K562 (cell line): ENCODE results near the gene C18orf63. TPM values are rescaled to one million over a fixed set of nuclear protein-coding genes. Genes with fewer than 3 reads are reported as not detected.

Experiments
- ATAC-seq: fragments of 200-7000 bp; cut with Tn5 transposase; 3 replicates; pipeline ENCODE4 v1.9.1; 2020; ENCODE audit warnings: moderate library complexity
- BruUV-seq: library from RNA; stranded (reverse); fragments of 400-500 nt; replicated peaks from 2 replicates; lab custom pipeline; 2021; lab: Mats Ljungman, UMichigan
- CTCF ChIA-PET: fragments of 300-600 bp; formaldehyde crosslinking; extraction: SDS; loops from one replicate; lab custom pipeline; 2021; ENCODE audit warnings: low intra/inter-chr PET ratio; lab: Yijun Ruan, JAX
- POLR2A ChIA-PET: fragments of 300-600, 350-650 bp; sonication (Branson Sonifier 250); formaldehyde crosslinking; extraction: SDS; loops from one replicate; lab custom pipeline; 2021; ENCODE audit warnings: antibody characterized with exemption, inconsistent platforms; lab: Yijun Ruan, JAX
- DNase-seq, 4 experiments: peaks; one replicate each; pipeline versions ENCODE4 v3.0.0 to v3.0.0-alpha.2; 2011 to 2018; ENCODE audit warnings: low spot score in 3 of 4, mixed read lengths in 3 of 4; ENCODE audit errors: extremely low read depth in 1 of 4
- FAIRE-seq: peaks from 2 replicates; lab custom pipeline; 2011; peaks lifted over from hg19 to GRCh38; lab: Jason Lieb, UNC
- H2AFZ ChIP-seq: 2 replicates; pipeline ENCODE4 v1.6.0; 2011; ENCODE audit warnings: low read depth, low read length, control low read depth, inconsistent platforms
- H3K27ac ChIP-seq: fragments of 200-600 bp; 3 replicates; pipeline ENCODE4 v1.8.0; 2011; ENCODE audit warnings: low read depth, mild to moderate bottlenecking, control low read depth, inconsistent platforms, low read length, moderate library complexity, mixed read lengths; ENCODE audit errors: extremely low read depth
- H3K27me3 ChIP-seq, 2 experiments: fragments of 300-600 bp in 1 of 2; 2 replicates in 1 of 2; 3 replicates in 1 of 2; pipeline versions ENCODE4 v1.6.0 to v1.8.0; 2011; ENCODE audit warnings: inconsistent platforms in 2 of 2, low read length in 2 of 2, mild to moderate bottlenecking in 1 of 2, mixed read lengths in 1 of 2, moderate library complexity in 1 of 2; ENCODE audit not compliant: control insufficient read depth in 2 of 2, insufficient read depth in 2 of 2
- H3K36me3 ChIP-seq: fragments of 300-600 bp; 3 replicates; pipeline ENCODE4 v1.8.0; 2011; ENCODE audit warnings: mild to moderate bottlenecking, low read length, inconsistent platforms; ENCODE audit not compliant: control insufficient read depth, insufficient read depth
- H3K4me1 ChIP-seq, 2 experiments: fragments of 200-600 bp in 1 of 2; replicated peaks in 1 of 2; 2 replicates in 1 of 2; 3 replicates in 1 of 2; pipeline versions ENCODE4 v1.5.1 to v1.8.0; 2011; ENCODE audit warnings: inconsistent platforms in 2 of 2, low read length in 2 of 2, mild to moderate bottlenecking in 1 of 2, mixed read lengths in 1 of 2, moderate library complexity in 1 of 2; ENCODE audit not compliant: control insufficient read depth in 2 of 2, insufficient read depth in 2 of 2
- H3K4me2 ChIP-seq: 2 replicates; pipeline ENCODE4 v1.6.1; 2011; ENCODE audit warnings: low read length, control low read depth, inconsistent platforms, mixed read lengths; ENCODE audit not compliant: insufficient read depth
- H3K4me3 ChIP-seq: fragments of 200-600 bp; sonication (generic), shearing (Covaris generic); 2 replicates; pipeline ENCODE4 v1.5.1; 2016; ENCODE audit warnings: control low read depth, inconsistent platforms
- H3K79me2 ChIP-seq: fragments of 200-600 bp; 3 replicates; pipeline ENCODE4 v1.8.0; 2011; ENCODE audit warnings: low read length, inconsistent platforms; ENCODE audit not compliant: control insufficient read depth, insufficient read depth
- H3K9ac ChIP-seq, 2 experiments: 2 replicates each; pipeline versions ENCODE4 v1.6.0 to v1.6.1; 2011; ENCODE audit warnings: low read depth in 2 of 2, low read length in 2 of 2, control low read depth in 1 of 2, inconsistent platforms in 1 of 2, mild to moderate bottlenecking in 1 of 2, mixed read lengths in 1 of 2; ENCODE audit not compliant: insufficient read depth in 1 of 2
- H3K9me1 ChIP-seq: one replicate; pipeline ENCODE4 v1.6.0; 2011; ENCODE audit warnings: inconsistent platforms, mild to moderate bottlenecking, low read length, moderate library complexity; ENCODE audit not compliant: control insufficient read depth, insufficient read depth
- H3K9me3 ChIP-seq: replicated peaks from 2 replicates; pipeline ENCODE4 v1.5.1; 2011; ENCODE audit warnings: low read depth, low read length, inconsistent platforms; ENCODE audit not compliant: control insufficient read depth, insufficient read depth
- H4K20me1 ChIP-seq: replicated peaks from 2 replicates; pipeline ENCODE4 v1.6.1; 2011; ENCODE audit warnings: low read length, inconsistent platforms, mixed read lengths; ENCODE audit not compliant: control insufficient read depth, insufficient read depth
- HCFC1 ChIP-seq: IDR thresholded peaks from 2 replicates; pipeline ENCODE4 v1.6.1; 2012; ENCODE audit warnings: low read depth, low read length, improper control_type of control experiment
- KLF13 ChIP-seq: fragments of 450-650 bp; IDR thresholded peaks from 2 replicates; pipeline ENCODE4 v1.6.1; 2016; ENCODE audit warnings: missing genetic modification characterization, low read depth, mild to moderate bottlenecking, missing compliant biosample characterization, moderate library complexity, borderline replicate concordance
- RBM22 ChIP-seq: fragments of 200-400 bp; formaldehyde crosslinking; IDR thresholded peaks from 2 replicates; pipeline ENCODE4 v1.6.1; 2018; ENCODE audit warnings: low read length, low read depth; ENCODE audit not compliant: poor library complexity, severe bottlenecking
- WGBS: fragments of 100-300 bp; shearing (Covaris generic); methylation state at CpG from one replicate; pipeline ENCODE4 v1.1.6; 2016; ENCODE audit warnings: low coverage, mixed read lengths; ENCODE audit not compliant: insufficient coverage; ENCODE audit errors: missing lambda C conversion rate; 5-methylcytosine and 5-hydroxymethylcytosine counted together
- in situ Hi-C: fragments of 300-500 bp; cut with MboI; formaldehyde crosslinking; loops from 4 replicates; pipeline ENCODE4 v1.15.0; 2018; ENCODE audit warnings: inconsistent platforms, mixed read lengths
- intact Hi-C: fragments of 100-400 bp; cut with micrococcal nuclease; formaldehyde crosslinking; loops from 2 replicates; pipeline ENCODE4 v1.14.2; 2022
- polyA plus RNA-seq, 8 experiments: library from polyadenylated mRNA; depleted of rRNA in 4 of 8; stranded (reverse) in 5 of 8; unstranded in 3 of 8; fragments of >200 nt; fragmentation: Nextera tagmentation in 2 of 8; fragmentation: Illumina TruSeq in 1 of 8; extraction: Ambion mirVana in 2 of 8; extraction: Trizol in 1 of 8; gene quantifications; 2 replicates each; pipeline versions ENCODE4 v1.2.1 to v1.2.3, GENCODE V29; 2011 to 2014; ENCODE audit warnings: inconsistent platforms in 1 of 8, missing spikeins in 1 of 8
- total RNA-seq, 7 experiments: library from RNA; depleted of rRNA in 6 of 7; stranded (reverse); fragments of >200 nt in 6 of 7; fragmentation: Illumina TruSeq in 2 of 7; extraction: Trizol in 2 of 7; gene quantifications; 2 replicates each; pipeline versions ENCODE4 v1.2.1 to v1.2.3, GENCODE V29; 2011 to 2021; ENCODE audit warnings: low replicate concordance in 1 of 7
- TF ChIP-seq, protein P1 (sequence below): fragments of 250-450 bp; sonication (Bioruptor Pico); IDR thresholded peaks from 2 replicates; pipeline ENCODE4 v1.9.0; 2021; ENCODE audit warnings: mild to moderate bottlenecking, inconsistent platforms

The C18orf63 gene
- total and polyA plus RNA-seq, 9 of the 15 experiments (the other 6 are each of a cell fraction or from before 2014, with no cell fraction given) = not detected

DNA sequence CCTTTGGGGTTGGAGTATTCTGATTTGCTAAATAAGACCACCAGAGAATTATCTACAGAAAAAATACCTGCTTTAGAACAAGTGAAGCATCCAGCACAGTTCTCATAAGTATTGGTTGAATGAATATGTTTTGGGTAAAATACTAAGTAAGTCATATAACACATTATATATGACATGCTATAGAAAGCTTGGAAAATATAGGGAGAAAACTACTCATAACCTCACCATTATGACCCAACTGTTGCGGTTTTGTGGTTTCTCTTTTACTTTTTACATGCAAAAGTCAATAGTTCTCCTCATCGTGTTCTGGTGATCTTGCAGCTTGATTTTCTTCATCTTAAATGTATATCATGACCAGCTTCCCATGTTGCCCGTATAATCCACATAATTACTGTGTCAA, 75.3 kb downstream of the C18orf63 start:
- H3K4me2 ChIP-seq = no peak overlapping the region
- WGBS = 0% methylated on average over 3 of the region's 3 CpGs
- no peaks in the 10 kb centered on the region for H3K36me3 ChIP-seq
- no peaks in the 10 kb centered on the region for H3K79me2 ChIP-seq
- no peak overlapping the region for H3K27ac ChIP-seq
- no peaks in the 10 kb centered on the region for H4K20me1 ChIP-seq
- no peak overlapping the region for H2AFZ ChIP-seq
- FAIRE-seq = no peak
- intact Hi-C loops (no loop called here), in situ Hi-C loops (no loop called here)
- no peak overlapping the region for H3K4me3 ChIP-seq
- no peak for DNase-seq
- no peaks in the 10 kb centered on the region for H3K4me1 ChIP-seq
- TF ChIP-seq, protein P1, sequence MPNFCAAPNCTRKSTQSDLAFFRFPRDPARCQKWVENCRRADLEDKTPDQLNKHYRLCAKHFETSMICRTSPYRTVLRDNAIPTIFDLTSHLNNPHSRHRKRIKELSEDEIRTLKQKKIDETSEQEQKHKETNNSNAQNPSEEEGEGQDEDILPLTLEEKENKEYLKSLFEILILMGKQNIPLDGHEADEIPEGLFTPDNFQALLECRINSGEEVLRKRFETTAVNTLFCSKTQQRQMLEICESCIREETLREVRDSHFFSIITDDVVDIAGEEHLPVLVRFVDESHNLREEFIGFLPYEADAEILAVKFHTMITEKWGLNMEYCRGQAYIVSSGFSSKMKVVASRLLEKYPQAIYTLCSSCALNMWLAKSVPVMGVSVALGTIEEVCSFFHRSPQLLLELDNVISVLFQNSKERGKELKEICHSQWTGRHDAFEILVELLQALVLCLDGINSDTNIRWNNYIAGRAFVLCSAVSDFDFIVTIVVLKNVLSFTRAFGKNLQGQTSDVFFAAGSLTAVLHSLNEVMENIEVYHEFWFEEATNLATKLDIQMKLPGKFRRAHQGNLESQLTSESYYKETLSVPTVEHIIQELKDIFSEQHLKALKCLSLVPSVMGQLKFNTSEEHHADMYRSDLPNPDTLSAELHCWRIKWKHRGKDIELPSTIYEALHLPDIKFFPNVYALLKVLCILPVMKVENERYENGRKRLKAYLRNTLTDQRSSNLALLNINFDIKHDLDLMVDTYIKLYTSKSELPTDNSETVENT (CRISPR knock-in tag) = no peak
- no peak for TF ChIP-seq HCFC1
- no peak for TF ChIP-seq RBM22
- no peak for TF ChIP-seq KLF13
- no peaks in the 10 kb centered on the region for H3K9me1 ChIP-seq
- no peak overlapping the region for H3K9ac ChIP-seq
- ATAC-seq = no peak
- peaks cover 5 to 41% of the 10 kb centered on the region in 2 experiments; a peak in 4 of 5 replicates for H3K27me3 ChIP-seq
- CTCF ChIA-PET = interaction anchor here (0.5 kb wide), 1 partner anchor 1273 kb away, joined by 3 read pairs; no protein-coding TSS in a partner anchor
- POLR2A ChIA-PET = interaction anchor here (0.6 kb wide), 1 partner anchor 455 kb away, joined by 3 read pairs; no protein-coding TSS in a partner anchor
- BruUV-seq = no TSS peak
- H3K9me3 ChIP-seq = no peaks in the 10 kb centered on the region
